Measurements from ENCODE around the gene C19orf67. TPM values are rescaled to one million over a fixed set of nuclear protein-coding genes. Genes with fewer than 3 reads are reported as not detected.

Gene C19orf67
- total RNA-seq, 1 donor from 2014 or later: not detected

DNA sequence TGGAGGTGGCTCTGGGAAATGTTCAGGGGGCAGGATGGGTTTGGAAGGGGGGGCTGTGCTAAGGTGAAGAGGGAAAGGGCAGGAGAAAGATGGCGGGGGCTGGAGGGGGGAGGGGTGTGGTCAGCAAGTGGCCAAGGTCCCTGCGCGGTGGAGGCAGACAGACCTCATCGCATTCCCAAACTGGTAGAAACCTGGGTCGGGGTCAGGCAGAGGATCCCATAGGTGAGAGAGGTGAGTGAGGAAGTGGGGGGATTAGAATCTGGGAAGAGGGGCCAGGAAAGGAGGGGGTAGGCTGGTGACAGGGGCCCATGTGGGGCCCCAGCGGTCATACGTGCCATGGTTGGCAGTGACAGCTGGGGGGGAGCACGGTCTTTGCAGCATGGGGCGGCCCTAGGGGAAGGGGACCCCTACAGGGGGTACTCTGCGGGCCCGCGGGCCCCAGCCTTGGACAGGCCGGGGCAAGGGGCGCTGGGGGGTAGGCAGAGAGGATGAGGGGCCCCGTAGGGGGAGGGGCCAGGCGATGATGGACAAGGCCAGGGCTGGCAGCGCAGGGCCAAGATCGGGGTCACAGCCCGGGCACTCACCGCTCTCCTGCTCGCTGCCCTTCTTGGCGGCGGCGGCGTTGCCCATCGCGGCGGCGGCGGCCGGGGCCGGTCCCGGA is 31.5 kb upstream of the C19orf67 start:
- peak overlapping the region; percentile 95 for H3K4me3 Mint-ChIP-seq (ENCODE audit: unreplicated experiment)
- H3K79me2 ChIP-seq (ENCODE audit: insufficient read depth, low read length): peaks cover 51% of the 10 kb centered on the region
- DNase-seq (ENCODE audit: low read depth) (no peak), FAIRE-seq (no peak)
- peak overlapping the region; percentile 43 for H3K27ac Mint-ChIP-seq (ENCODE audit: unreplicated experiment)
- TF ChIP-seq, protein P1, sequence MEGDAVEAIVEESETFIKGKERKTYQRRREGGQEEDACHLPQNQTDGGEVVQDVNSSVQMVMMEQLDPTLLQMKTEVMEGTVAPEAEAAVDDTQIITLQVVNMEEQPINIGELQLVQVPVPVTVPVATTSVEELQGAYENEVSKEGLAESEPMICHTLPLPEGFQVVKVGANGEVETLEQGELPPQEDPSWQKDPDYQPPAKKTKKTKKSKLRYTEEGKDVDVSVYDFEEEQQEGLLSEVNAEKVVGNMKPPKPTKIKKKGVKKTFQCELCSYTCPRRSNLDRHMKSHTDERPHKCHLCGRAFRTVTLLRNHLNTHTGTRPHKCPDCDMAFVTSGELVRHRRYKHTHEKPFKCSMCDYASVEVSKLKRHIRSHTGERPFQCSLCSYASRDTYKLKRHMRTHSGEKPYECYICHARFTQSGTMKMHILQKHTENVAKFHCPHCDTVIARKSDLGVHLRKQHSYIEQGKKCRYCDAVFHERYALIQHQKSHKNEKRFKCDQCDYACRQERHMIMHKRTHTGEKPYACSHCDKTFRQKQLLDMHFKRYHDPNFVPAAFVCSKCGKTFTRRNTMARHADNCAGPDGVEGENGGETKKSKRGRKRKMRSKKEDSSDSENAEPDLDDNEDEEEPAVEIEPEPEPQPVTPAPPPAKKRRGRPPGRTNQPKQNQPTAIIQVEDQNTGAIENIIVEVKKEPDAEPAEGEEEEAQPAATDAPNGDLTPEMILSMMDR (IDR thresholded peaks at IDR 0.05; ENCODE audit: insufficient read depth, low read depth, low read length): no peak
- no peaks in the 10 kb centered on the region for H3K27me3 ChIP-seq (ENCODE audit: insufficient read depth, low read length)
- H3K27me3 Mint-ChIP-seq (ENCODE audit: low read depth, unreplicated experiment): no peaks in the 10 kb centered on the region
- peaks cover 42% of the 10 kb centered on the region for H4K20me1 ChIP-seq (ENCODE audit: insufficient read depth, low read length)
- peaks cover 21% of the 10 kb centered on the region for H3K4me1 Mint-ChIP-seq (ENCODE audit: low read depth, unreplicated experiment)
- H3K36me3 ChIP-seq (ENCODE audit: insufficient read depth, low read length): no peaks in the 10 kb centered on the region
- no peaks in the 10 kb centered on the region for H3K9me3 Mint-ChIP-seq (ENCODE audit: unreplicated experiment)
- peak overlapping the region; percentile 90 for H3K4me3 ChIP-seq (ENCODE audit: insufficient read depth, low read depth, low read length)
- no peaks in the 10 kb centered on the region for H3K9me3 ChIP-seq (ENCODE audit: insufficient read depth, low read depth, low read length)
- peak overlapping the region; percentile 52 for H2AFZ ChIP-seq (ENCODE audit: low read depth, low read length)
- H3K4me1 ChIP-seq (ENCODE audit: insufficient read depth, low read length): peaks cover 33% of the 10 kb centered on the region
- peak overlapping the region; percentile 85 for H3K9ac ChIP-seq (ENCODE audit: low read length)
- peak overlapping the region; percentile 26 for H3K27ac ChIP-seq (ENCODE audit: low read depth, low read length)
- no peaks in the 10 kb centered on the region for H3K36me3 Mint-ChIP-seq (ENCODE audit: low read depth, unreplicated experiment)
- peak overlapping the region; percentile 100 for H3K4me2 ChIP-seq (ENCODE audit: low read length)

DNA sequence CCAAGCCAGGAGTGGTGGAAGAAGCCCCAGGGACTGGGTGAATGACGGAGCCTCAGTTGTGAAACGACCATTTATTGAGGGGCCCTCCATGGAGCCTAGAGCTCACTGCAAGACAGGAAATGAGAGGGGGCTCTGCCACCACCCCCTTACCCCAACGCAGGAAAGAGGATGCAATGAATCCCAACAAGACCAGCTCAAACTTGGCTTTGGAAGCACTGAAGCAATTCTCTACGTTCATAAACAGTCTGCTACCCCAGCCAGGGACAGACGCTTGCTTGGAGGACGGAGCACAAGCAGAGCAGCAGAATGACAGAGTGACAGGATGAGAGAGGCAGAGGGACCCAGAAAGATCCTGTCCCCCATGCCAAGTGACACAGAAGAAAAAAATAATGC is 30.9 kb upstream of the C19orf67 start:
- no peaks in the 10 kb centered on the region for H3K9me3 Mint-ChIP-seq (ENCODE audit: unreplicated experiment)
- no peak for TF ChIP-seq EZH2 (IDR thresholded peaks at IDR 0.05; ENCODE audit: insufficient read depth, low read length)
- TF ChIP-seq, protein P1 (IDR thresholded peaks at IDR 0.05; ENCODE audit: insufficient read depth, low read depth, low read length): no peak
- H3K27ac ChIP-seq (ENCODE audit: low read depth, low read length): no peak overlapping the region
- no peaks in the 10 kb centered on the region for H3K36me3 ChIP-seq (ENCODE audit: insufficient read depth, low read length)
- H3K9ac ChIP-seq (ENCODE audit: low read length): peak overlapping the region; percentile 85
- H3K4me3 Mint-ChIP-seq (ENCODE audit: unreplicated experiment): peak overlapping the region; percentile 95
- no peaks in the 10 kb centered on the region for H3K27me3 Mint-ChIP-seq (ENCODE audit: low read depth, unreplicated experiment)
- peaks cover 54% of the 10 kb centered on the region for H3K79me2 ChIP-seq (ENCODE audit: insufficient read depth, low read length)
- peak overlapping the region; percentile 52 for H2AFZ ChIP-seq (ENCODE audit: low read depth, low read length)
- H3K4me1 Mint-ChIP-seq (ENCODE audit: low read depth, unreplicated experiment): peaks cover 21% of the 10 kb centered on the region
- DNase-seq (ENCODE audit: low read depth) (no peak), FAIRE-seq (no peak)
- peaks cover 42% of the 10 kb centered on the region for H4K20me1 ChIP-seq (ENCODE audit: insufficient read depth, low read length)
- peaks cover 33% of the 10 kb centered on the region for H3K4me1 ChIP-seq (ENCODE audit: insufficient read depth, low read length)
- H3K27me3 ChIP-seq (ENCODE audit: insufficient read depth, low read length): no peaks in the 10 kb centered on the region
- H3K4me2 ChIP-seq (ENCODE audit: low read length): peak overlapping the region; percentile 100
- peak overlapping the region; percentile 43 for H3K27ac Mint-ChIP-seq (ENCODE audit: unreplicated experiment)
- H3K36me3 Mint-ChIP-seq (ENCODE audit: low read depth, unreplicated experiment): no peaks in the 10 kb centered on the region
- peak overlapping the region; percentile 90 for H3K4me3 ChIP-seq (ENCODE audit: insufficient read depth, low read depth, low read length)
- H3K9me3 ChIP-seq (ENCODE audit: insufficient read depth, low read depth, low read length): no peaks in the 10 kb centered on the region

DNA sequence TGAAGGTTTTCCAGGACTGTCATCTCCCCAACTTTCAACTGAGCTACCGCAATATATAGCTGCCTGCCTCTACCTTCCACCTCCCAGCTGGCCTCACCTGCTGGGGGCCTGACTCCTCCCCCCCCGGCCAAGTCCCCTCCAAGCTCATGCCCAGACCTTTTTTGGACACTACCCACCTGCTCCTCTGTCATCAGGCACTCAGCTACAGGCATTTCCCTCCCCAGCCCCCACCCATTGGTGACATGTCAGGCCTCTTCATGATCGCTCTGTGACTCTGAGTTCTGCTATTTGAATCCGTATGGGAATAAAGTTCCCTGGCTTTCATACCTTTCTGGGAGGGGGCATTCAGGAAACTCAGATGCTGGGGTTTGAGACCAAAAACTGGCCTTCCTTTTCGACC is 30.2 kb upstream of the C19orf67 start:
- peak overlapping the region; percentile 95 for H3K4me3 Mint-ChIP-seq (ENCODE audit: unreplicated experiment)
- TF ChIP-seq, protein P1 (IDR thresholded peaks at IDR 0.05; ENCODE audit: insufficient read depth, low read depth, low read length): no peak
- TF ChIP-seq EZH2 (IDR thresholded peaks at IDR 0.05; ENCODE audit: insufficient read depth, low read length): no peak
- no peaks in the 10 kb centered on the region for H3K9me3 Mint-ChIP-seq (ENCODE audit: unreplicated experiment)
- Histone ChIP-seq H3K4me2 (ENCODE audit: low read length) (peak overlapping the region; percentile 100), H3K27me3 (ENCODE audit: insufficient read depth, low read length) (no peaks in the 10 kb centered on the region), H3K36me3 (ENCODE audit: insufficient read depth, low read length) (no peaks in the 10 kb centered on the region), H4K20me1 (ENCODE audit: insufficient read depth, low read length) (peaks cover 44% of the 10 kb centered on the region), H3K27ac (ENCODE audit: low read depth, low read length) (no peak overlapping the region), H3K79me2 (ENCODE audit: insufficient read depth, low read length) (peaks cover 57% of the 10 kb centered on the region), H3K9ac (ENCODE audit: low read length) (no peak overlapping the region), H2AFZ (ENCODE audit: low read depth, low read length) (no peak overlapping the region), H3K9me3 (ENCODE audit: insufficient read depth, low read depth, low read length) (no peaks in the 10 kb centered on the region), H3K4me3 (ENCODE audit: insufficient read depth, low read depth, low read length) (peak overlapping the region; percentile 90), H3K4me1 (ENCODE audit: insufficient read depth, low read length) (peaks cover 33% of the 10 kb centered on the region)
- H3K27me3 Mint-ChIP-seq (ENCODE audit: low read depth, unreplicated experiment): no peaks in the 10 kb centered on the region
- H3K4me1 Mint-ChIP-seq (ENCODE audit: low read depth, unreplicated experiment): peaks cover 21% of the 10 kb centered on the region
- FAIRE-seq (no peak), DNase-seq (ENCODE audit: low read depth) (no peak)
- no peaks in the 10 kb centered on the region for H3K36me3 Mint-ChIP-seq (ENCODE audit: low read depth, unreplicated experiment)
- no peak overlapping the region for H3K27ac Mint-ChIP-seq (ENCODE audit: unreplicated experiment)
